SH-SY5Y (cell line): ENCODE data around the gene PARD3.
A peak's percentile ranks its signal among the peaks of the same experiment; 100 is the strongest.

Experiments used
- GATA2 ChIP-seq: IDR thresholded peaks from 2 replicates; pipeline ENCODE4 v1.6.1; 2011; ENCODE audit warnings: mild to moderate bottlenecking, low read depth, low read length
- GATA3 ChIP-seq: IDR thresholded peaks from 2 replicates; pipeline ENCODE4 v1.6.1; 2011; ENCODE audit warnings: low read depth, mild to moderate bottlenecking, low read length, moderate library complexity

The PARD3 gene

GRCh38 chr10:34198953-34199352 is 616.1 kb downstream of the PARD3 start:
- TF ChIP-seq GATA3 (no peak), GATA2 (no peak)

GRCh38 chr10:34196058-34196433 is 619.0 kb downstream of the PARD3 start:
- TF ChIP-seq GATA2 (no peak), GATA3 (no peak)

GRCh38 chr10:34195364-34196057 is 619.6 kb downstream of the PARD3 start:
- TF ChIP-seq GATA3 (no peak), GATA2 (no peak)

GRCh38 chr10:34193931-34194626 is 621.0 kb downstream of the PARD3 start:
- TF ChIP-seq GATA2, result peak; percentile 26; the same call in 1 of the 2 replicates
- no peak for TF ChIP-seq GATA3

- TF ChIP-seq GATA2 (no peak), GATA3 (no peak)
These were observed 622.5 kb downstream of the PARD3 start for GRCh38 chr10:34192646-34193045.

- TF ChIP-seq GATA2, result no peak
- no peak for TF ChIP-seq GATA3
These were observed 623.7 kb downstream of the PARD3 start for GRCh38 chr10:34191406-34191805.

- TF ChIP-seq GATA3 (no peak), GATA2 (no peak)
These were observed 624.5 kb downstream of the PARD3 start for GRCh38 chr10:34190580-34190979.

- TF ChIP-seq GATA3 (no peak), GATA2 (no peak)
These were observed 625.3 kb downstream of the PARD3 start for GRCh38 chr10:34189830-34190229.

- TF ChIP-seq GATA2 (no peak), GATA3 (no peak)
These were observed 626.9 kb downstream of the PARD3 start for GRCh38 chr10:34188221-34188620.

GRCh38 chr10:34187201-34187600 is 627.9 kb downstream of the PARD3 start:
- TF ChIP-seq GATA3, result no peak
- no peak for TF ChIP-seq GATA2

GRCh38 chr10:34186745-34187144 is 628.4 kb downstream of the PARD3 start:
- no peak for TF ChIP-seq GATA2
- TF ChIP-seq GATA3, result no peak

- TF ChIP-seq GATA3 (no peak), GATA2 (no peak)
These were observed 629.1 kb downstream of the PARD3 start for GRCh38 chr10:34185998-34186397.

GRCh38 chr10:34184939-34185386 is 630.1 kb downstream of the PARD3 start:
- no peak for TF ChIP-seq GATA2
- TF ChIP-seq GATA3, result no peak

GRCh38 chr10:34184397-34184796 is 630.7 kb downstream of the PARD3 start:
- TF ChIP-seq GATA3, result no peak
- no peak for TF ChIP-seq GATA2

GRCh38 chr10:34183016-34183796 is 631.9 kb downstream of the PARD3 start:
- TF ChIP-seq GATA2, result no peak
- no peak for TF ChIP-seq GATA3

- TF ChIP-seq GATA2, result peak; percentile 53; the same call in 1 of the 2 replicates
- no peak for TF ChIP-seq GATA3
These were observed 633.4 kb downstream of the PARD3 start for GRCh38 chr10:34181553-34182300.
